ENCODE measurements around the gene POC1A. TPM values are rescaled to one million over a fixed set of nuclear protein-coding genes. Genes with fewer than 3 reads are reported as not detected.

The POC1A gene
- total and polyA plus RNA-seq, 2 of the 8 experiments (the other 6 are each of a cell fraction or from before 2014, with no cell fraction given), result 35.7 to 39.2 TPM

- no peak overlapping the region for H2AFZ ChIP-seq (ENCODE audit: low read length)
- no peaks in the 10 kb centered on the region for H3K27me3 ChIP-seq (replicated peaks in 1 of 4; ENCODE audit: control insufficient read depth in 3 of 4, extremely low read depth in 1 of 4, insufficient read depth in 3 of 4, low read length in 3 of 4)
- no peak overlapping the region for H3K56ac ChIP-seq (replicated peaks; ENCODE audit: insufficient read length, low read depth, low read length)
- no peak overlapping the region for H2BK5ac ChIP-seq (ENCODE audit: low read depth, low read length)
- H2BK120ac ChIP-seq (replicated peaks; ENCODE audit: low read depth, low read length), result no peak overlapping the region
- no peak overlapping the region for H3K4ac ChIP-seq (replicated peaks; ENCODE audit: insufficient read length, low read depth, low read length)
- no peaks in the 10 kb centered on the region for H4K20me1 ChIP-seq (replicated peaks in 1 of 2; ENCODE audit: control insufficient read depth in 1 of 2, insufficient read depth in 2 of 2, low read length in 2 of 2)
- ChIA-PET CTCF (ENCODE audit: partially characterized antibody) (interaction anchor here (0.6 to 4.6 kb wide), 5 partner anchors 11 to 129 kb away, joined by 3 to 26 read pairs (median 3); no protein-coding TSS in a partner anchor), POLR2A (ENCODE audit: partially characterized antibody) (interaction anchor here (0.9 to 1.6 kb wide), 2 partner anchors 25 to 190 kb away, joined by 3 read pairs; no protein-coding TSS in a partner anchor)
- WGBS, 2 experiments (ENCODE audit: extremely low coverage in 1 of 2, insufficient coverage in 1 of 2, insufficient read length in 1 of 2, insufficient replicate concordance in 2 of 2, low coverage in 1 of 2, low lambda C conversion rate in 2 of 2, missing lambda C conversion rate in 1 of 2), result 88% methylated on average over 4 of the region's 4 CpGs; no CpG with 5 or more reads in 1 of the 2 experiments
- no peak overlapping the region for H3K4me3 ChIP-seq (ENCODE audit: extremely low read depth in 1 of 4, insufficient read depth in 2 of 4, low read depth in 3 of 4, low read length in 4 of 4)
- no peak overlapping the region for H4K91ac ChIP-seq (replicated peaks; ENCODE audit: insufficient read length, low read length)
- no peak overlapping the region for H3K23ac ChIP-seq (ENCODE audit: insufficient read length)
- DNase-seq (ENCODE audit: low read depth in 1 of 2, low spot score in 2 of 2), result no peak
- no peak overlapping the region for H2BK15ac ChIP-seq (ENCODE audit: low read length)
- no peak for FAIRE-seq
- H2AK5ac ChIP-seq (ENCODE audit: low read depth, low read length), result no peak overlapping the region
- H3K9ac ChIP-seq (replicated peaks in 1 of 4; ENCODE audit: extremely low read depth in 1 of 4, low read depth in 3 of 4, low read length in 3 of 4), result no peak overlapping the region
- no peak overlapping the region for H3K27ac ChIP-seq (ENCODE audit: low read depth, low read length)
- no peaks in the 10 kb centered on the region for H3K36me3 ChIP-seq (ENCODE audit: control insufficient read depth in 2 of 4, insufficient read depth in 4 of 4, low read length in 3 of 4)
- no peaks in the 10 kb centered on the region; the same call in 1 of the 2 replicates for H3K23me2 ChIP-seq (ENCODE audit: low read depth, low read length)
- no peaks in the 10 kb centered on the region for H3K79me1 ChIP-seq (ENCODE audit: low read depth, low read length)
- no peak overlapping the region for H2BK20ac ChIP-seq (ENCODE audit: low read length)
- no peak overlapping the region for H4K5ac ChIP-seq (ENCODE audit: insufficient read length, low read depth, low read length)
- no peaks in the 10 kb centered on the region for H3K79me2 ChIP-seq (ENCODE audit: control insufficient read depth in 1 of 2, insufficient read depth in 2 of 2, low read length in 2 of 2)
- no peak overlapping the region for H3K18ac ChIP-seq (ENCODE audit: extremely low read depth, low read length)
- H3K9me3 ChIP-seq (ENCODE audit: insufficient read depth in 2 of 2, low read depth in 1 of 2, low read length in 1 of 2), result no peaks in the 10 kb centered on the region
- no peak overlapping the region for H2BK12ac ChIP-seq (ENCODE audit: low read depth, low read length)
- H3K14ac ChIP-seq (ENCODE audit: insufficient read length), result no peak overlapping the region
- no peak overlapping the region for H4K8ac ChIP-seq (ENCODE audit: extremely low read depth, insufficient read depth, low read length)
- H3K4me2 ChIP-seq (ENCODE audit: insufficient read depth in 1 of 2, low read depth in 2 of 2, low read length in 2 of 2), result no peak overlapping the region
- H3K4me1 ChIP-seq (replicated peaks in 1 of 4; ENCODE audit: control insufficient read depth in 3 of 4, insufficient read depth in 4 of 4, low read length in 3 of 4), result peaks cover 0 to 2% (median 0%) of the 10 kb centered on the region in 4 experiments; a peak in 2 of 7 replicates
- TF ChIP-seq EGR1 (IDR thresholded peaks at IDR 0.05; ENCODE audit: borderline replicate concordance, low read depth, low read length), result no peak
- no peak for TF ChIP-seq CHD1 (IDR thresholded peaks at IDR 0.05; ENCODE audit: low read depth, low read length)
- TF ChIP-seq FOSL1 (IDR thresholded peaks at IDR 0.05; ENCODE audit: insufficient read depth, low read depth, low read length), result no peak
- TF ChIP-seq YY1 (IDR thresholded peaks at IDR 0.05; ENCODE audit: low read depth, low read length), result no peak
Observed at GRCh38 chr3:52182691-52183090, 28.5 kb upstream of the POC1A start.

Measured in H1 (cell line).